Measurements from ENCODE around the gene RABL3.

DNA sequence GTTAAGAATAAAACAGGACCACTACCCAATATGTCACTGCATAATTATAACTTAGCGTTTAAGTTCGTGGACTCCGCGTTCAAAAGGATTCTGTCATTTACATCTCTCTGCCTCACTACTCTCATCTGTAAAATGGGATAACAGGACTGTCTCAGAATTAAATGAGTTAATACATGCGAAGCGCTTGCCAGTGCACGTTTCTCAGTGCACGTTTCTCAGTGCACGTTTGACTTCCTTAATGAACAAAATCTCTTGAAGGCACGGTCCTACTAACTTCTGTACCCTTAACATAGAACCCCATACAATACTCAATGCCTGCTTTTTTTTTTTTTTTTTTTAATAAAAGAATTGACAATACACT, 499 bp downstream of the RABL3 start:
- TF ChIP-seq EZH2phosphoT487 (IDR thresholded peaks at IDR 0.05; ENCODE audit: borderline replicate concordance, low read depth) (no peak), JUND (IDR thresholded peaks at IDR 0.05) (no peak), MAX (IDR thresholded peaks at IDR 0.05; ENCODE audit: low read depth) (peak; percentile 65; the same call in 1 of the 2 replicates), REST (IDR thresholded peaks at IDR 0.05; ENCODE audit: low read depth, low read length) (no peak), FOSL2 (IDR thresholded peaks at IDR 0.05; ENCODE audit: borderline replicate concordance, low read depth) (no peak), RXRA (IDR thresholded peaks at IDR 0.05; ENCODE audit: borderline replicate concordance, low read depth) (no peak)
- TF ChIP-seq, protein P1, sequence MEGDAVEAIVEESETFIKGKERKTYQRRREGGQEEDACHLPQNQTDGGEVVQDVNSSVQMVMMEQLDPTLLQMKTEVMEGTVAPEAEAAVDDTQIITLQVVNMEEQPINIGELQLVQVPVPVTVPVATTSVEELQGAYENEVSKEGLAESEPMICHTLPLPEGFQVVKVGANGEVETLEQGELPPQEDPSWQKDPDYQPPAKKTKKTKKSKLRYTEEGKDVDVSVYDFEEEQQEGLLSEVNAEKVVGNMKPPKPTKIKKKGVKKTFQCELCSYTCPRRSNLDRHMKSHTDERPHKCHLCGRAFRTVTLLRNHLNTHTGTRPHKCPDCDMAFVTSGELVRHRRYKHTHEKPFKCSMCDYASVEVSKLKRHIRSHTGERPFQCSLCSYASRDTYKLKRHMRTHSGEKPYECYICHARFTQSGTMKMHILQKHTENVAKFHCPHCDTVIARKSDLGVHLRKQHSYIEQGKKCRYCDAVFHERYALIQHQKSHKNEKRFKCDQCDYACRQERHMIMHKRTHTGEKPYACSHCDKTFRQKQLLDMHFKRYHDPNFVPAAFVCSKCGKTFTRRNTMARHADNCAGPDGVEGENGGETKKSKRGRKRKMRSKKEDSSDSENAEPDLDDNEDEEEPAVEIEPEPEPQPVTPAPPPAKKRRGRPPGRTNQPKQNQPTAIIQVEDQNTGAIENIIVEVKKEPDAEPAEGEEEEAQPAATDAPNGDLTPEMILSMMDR (IDR thresholded peaks at IDR 0.05) = no peak
